GM12878 (cell line): ENCODE measurements around the gene APBB1IP. TPM values are rescaled to one million over a fixed set of nuclear protein-coding genes. Genes with fewer than 3 reads are reported as not detected.
"Not testable (repeated sequence)": the region's sequence is repeated elsewhere in the genome, so short reads cannot be mapped to it uniquely, and the experiment has no call there.

Experiments used
- ATAC-seq: fragments of 200-7000 bp; cut with Tn5 transposase; 3 replicates; pipeline ENCODE4 v1.9.1; 2020; ENCODE audit warnings: mild to moderate bottlenecking, moderate library complexity
- BruUV-seq: library from RNA; stranded (reverse); fragments of 400-500 nt; replicated peaks from 2 replicates; lab custom pipeline; 2021; lab: Mats Ljungman, UMichigan
- CTCF ChIA-PET: fragments of 300-600 bp; sonication (Branson Sonifier 250); formaldehyde crosslinking; extraction: SDS; loops from one replicate; lab custom pipeline; 2021; ENCODE audit warnings: inconsistent platforms; lab: Yijun Ruan, JAX
- POLR2A ChIA-PET: fragments of 350-600 bp; formaldehyde crosslinking; extraction: SDS; loops from one replicate; lab custom pipeline; 2021; ENCODE audit warnings: inconsistent platforms; lab: Charles Lee
- RAD21 ChIA-PET: fragments of 300-600 bp; sonication (Branson Sonifier 250); formaldehyde crosslinking; loops from one replicate; lab custom pipeline; 2023; ENCODE audit warnings: antibody characterized with exemption; ENCODE audit not compliant: unreplicated experiment; lab: Charles Lee
- SMC1A ChIA-PET: fragments of 300-600 bp; sonication (Branson Sonifier 250); formaldehyde crosslinking; loops from one replicate; lab custom pipeline; 2023; ENCODE audit not compliant: unreplicated experiment, uncharacterized antibody; lab: Charles Lee
- DNase-seq: peaks from one replicate; pipeline ENCODE4 v3.0.0-alpha.2; 2011; ENCODE audit warnings: low read depth, low spot score
- FAIRE-seq: peaks from 3 replicates; lab custom pipeline; 2011; peaks lifted over from hg19 to GRCh38; lab: Jason Lieb, UNC
- H2AFZ ChIP-seq: 2 replicates; pipeline ENCODE4 v1.6.0; 2011; ENCODE audit warnings: low read depth, low read length, control low read depth; ENCODE audit not compliant: control insufficient read depth
- H3K27ac ChIP-seq: 2 replicates; pipeline ENCODE4 v1.5.1; 2011; ENCODE audit warnings: control low read depth; ENCODE audit not compliant: control insufficient read depth, insufficient read depth
- H3K27me3 ChIP-seq, 2 experiments: replicated peaks in 1 of 2; 2 replicates each; pipeline versions ENCODE4 v1.6.0 to v1.6.1; 2011; ENCODE audit warnings: low read length in 1 of 2; ENCODE audit not compliant: control insufficient read depth in 2 of 2, insufficient read depth in 2 of 2
- H3K36me3 ChIP-seq, 2 experiments: 2 replicates each; pipeline ENCODE4 v1.5.1; 2011; ENCODE audit warnings: low read length in 1 of 2; ENCODE audit not compliant: control insufficient read depth in 2 of 2, insufficient read depth in 2 of 2
- H3K4me1 ChIP-seq: 2 replicates; pipeline ENCODE4 v1.6.1; 2011; ENCODE audit warnings: mild to moderate bottlenecking, low read length, moderate library complexity, mixed read lengths; ENCODE audit not compliant: control insufficient read depth, insufficient read depth
- H3K4me2 ChIP-seq: 2 replicates; pipeline ENCODE4 v1.6.0; 2011; ENCODE audit warnings: control low read depth; ENCODE audit not compliant: control insufficient read depth, insufficient read depth
- H3K4me3 ChIP-seq: fragments of 200-600 bp; sonication (generic); 2 replicates; pipeline ENCODE4 v1.5.1; 2016
- H3K79me2 ChIP-seq: 2 replicates; pipeline ENCODE4 v1.6.0; 2011; ENCODE audit warnings: low read length; ENCODE audit not compliant: control insufficient read depth, insufficient read depth
- H3K9ac ChIP-seq: 2 replicates; pipeline ENCODE4 v1.8.0; 2011; ENCODE audit warnings: low read length, control low read depth, mixed read lengths; ENCODE audit not compliant: control insufficient read depth, insufficient read depth
- H3K9me3 ChIP-seq: replicated peaks from 3 replicates; pipeline ENCODE4 v1.5.1; 2011; ENCODE audit warnings: mild to moderate bottlenecking, low read length; ENCODE audit not compliant: control insufficient read depth, insufficient read depth
- H4K20me1 ChIP-seq: 2 replicates; pipeline ENCODE4 v1.6.0; 2011; ENCODE audit not compliant: control insufficient read depth, insufficient read depth
- FOS ChIP-seq: IDR thresholded peaks from 3 replicates; pipeline ENCODE4 v1.6.1; 2011; ENCODE audit warnings: borderline replicate concordance; ENCODE audit not compliant: insufficient read length; ENCODE audit errors: extremely low read depth
- KAT2A ChIP-seq: conservative IDR thresholded peaks from 2 replicates; pipeline ENCODE4 v1.6.1; 2011; ENCODE audit warnings: low read depth, low read length; ENCODE audit not compliant: control insufficient read depth
- RBBP5 ChIP-seq: fragments of 200-600 bp; sonication (generic); conservative IDR thresholded peaks from 2 replicates; pipeline ENCODE4 v1.6.1; 2016
- SUZ12 ChIP-seq: fragments of 200-600 bp; sonication (generic); IDR thresholded peaks from one replicate; pipeline ENCODE4 v1.6.1; 2018; ENCODE audit warnings: antibody characterized with exemption, mild to moderate bottlenecking; ENCODE audit not compliant: unreplicated experiment
- ZNF622 ChIP-seq: fragments of 450-650 bp; IDR thresholded peaks from 2 replicates; pipeline ENCODE4 v1.6.1; 2017; ENCODE audit warnings: mild to moderate bottlenecking, inconsistent platforms
- WGBS: methylation state at CpG from one replicate; pipeline ENCODE4 v1.1.6; 2016; ENCODE audit warnings: low lambda C conversion rate; ENCODE audit not compliant: insufficient replicate concordance, insufficient coverage; ENCODE audit errors: missing lambda C conversion rate; 5-methylcytosine and 5-hydroxymethylcytosine counted together
- in situ Hi-C: fragments of 300-500 bp; cut with MboI; formaldehyde crosslinking; loops from 9 replicates; pipeline ENCODE4 v1.14.3; 2018; ENCODE audit warnings: mixed read lengths
- intact Hi-C: fragments of 100-400 bp; cut with micrococcal nuclease; formaldehyde crosslinking; loops from one replicate; pipeline ENCODE4 v1.14.2; 2022; ENCODE audit not compliant: unreplicated experiment
- polyA plus RNA-seq, 11 experiments: library from polyadenylated mRNA; depleted of rRNA in 4 of 11; unstranded in 6 of 11; stranded (reverse) in 5 of 11; fragments of >200 nt; fragmentation: Nextera tagmentation in 4 of 11; fragmentation: Illumina TruSeq in 1 of 11; extraction: Ambion mirVana in 4 of 11; extraction: Trizol in 1 of 11; gene quantifications; 1 replicate in 1 of 11; 2 replicates in 10 of 11; pipeline versions ENCODE4 v1.2.1 to v1.2.3, GENCODE V29; 2011 to 2016; ENCODE audit warnings: inconsistent platforms in 2 of 11, missing spikeins in 2 of 11, low read depth in 1 of 11
- total RNA-seq, 4 experiments: library from RNA; depleted of rRNA in 3 of 4; stranded (reverse); fragments of >200 nt in 3 of 4; fragmentation: Illumina TruSeq in 1 of 4; extraction: Trizol in 1 of 4; gene quantifications; 2 replicates each; pipeline versions ENCODE4 v1.2.1 to v1.2.3, GENCODE V29; 2013 to 2021

Gene APBB1IP
- total and polyA plus RNA-seq, 10 of the 15 experiments (the other 5 are each of a cell fraction or from before 2014, with no cell fraction given) = 7.3 to 67.4 (median 19.9) TPM

- BruUV-seq = no TSS peak
- H3K4me2 ChIP-seq = no peak overlapping the region
- ATAC-seq = peak; percentile 99
- H3K9ac ChIP-seq = no peak overlapping the region
- no peak overlapping the region for H3K4me3 ChIP-seq
- POLR2A ChIA-PET = no interaction called here
- in situ Hi-C loops (no loop called here), intact Hi-C loops (no loop called here)
- no peak overlapping the region for H3K27ac ChIP-seq
- RAD21 ChIA-PET = no interaction called here
- no peak for DNase-seq
- CTCF ChIA-PET = interaction anchor here (0.7 to 1.6 kb wide), 2 partner anchors 23 to 259 kb away, joined by 4 to 6 read pairs; no protein-coding TSS in a partner anchor
- 40% methylated on average over 13 of the region's 19 CpGs for WGBS
- no peaks in the 10 kb centered on the region for H3K27me3 ChIP-seq
- no peaks in the 10 kb centered on the region for H3K4me1 ChIP-seq
- H2AFZ ChIP-seq = no peak overlapping the region
- no peaks in the 10 kb centered on the region for H4K20me1 ChIP-seq
- H3K36me3 ChIP-seq = no peaks in the 10 kb centered on the region
- H3K79me2 ChIP-seq = no peaks in the 10 kb centered on the region
- SMC1A ChIA-PET = interaction anchor here (1.2 kb wide), 1 partner anchor 13 kb away, joined by 5 read pairs; no protein-coding TSS in a partner anchor
- no peaks in the 10 kb centered on the region for H3K9me3 ChIP-seq
- FAIRE-seq = no peak
- no peak for TF ChIP-seq SUZ12
- no peak for TF ChIP-seq KAT2A
- no peak for TF ChIP-seq RBBP5
- no peak for TF ChIP-seq ZNF622
- no peak for TF ChIP-seq FOS
- TF ChIP-seq, all 136 proteins: peak for 0
Measured at GRCh38 chr10:26593896-26594295, 155.8 kb downstream of the APBB1IP start.

- FAIRE-seq, H3K4me2 ChIP-seq, H3K27me3 ChIP-seq, BruUV-seq, H3K9me3 ChIP-seq, POLR2A ChIA-PET, H3K79me2 ChIP-seq, intact Hi-C loops, DNase-seq, RAD21 ChIA-PET, ATAC-seq, H3K27ac ChIP-seq, H3K9ac ChIP-seq, H3K4me3 ChIP-seq, H3K4me1 ChIP-seq, in situ Hi-C loops, H2AFZ ChIP-seq, H3K36me3 ChIP-seq, H4K20me1 ChIP-seq: not testable (repeated sequence)
- 47% methylated on average over 2 of the region's 2 CpGs for WGBS
- CTCF ChIA-PET = interaction anchor here (0.6 to 1.1 kb wide), 3 partner anchors 14 to 279 kb away, joined by 3 to 5 read pairs (median 4); no protein-coding TSS in a partner anchor
- SMC1A ChIA-PET = interaction anchor here (1.4 kb wide), 1 partner anchor 10 kb away, joined by 3 read pairs; no protein-coding TSS in a partner anchor
Measured at GRCh38 chr10:26603283-26603682, 165.1 kb downstream of the APBB1IP start.

GRCh38 chr10:26604320-26605093 is 166.4 kb downstream of the APBB1IP start:
- H3K27me3 ChIP-seq, BruUV-seq, H3K4me3 ChIP-seq, H3K9ac ChIP-seq, H3K4me2 ChIP-seq, POLR2A ChIA-PET, H3K36me3 ChIP-seq, H3K27ac ChIP-seq, H3K4me1 ChIP-seq, RAD21 ChIA-PET, H2AFZ ChIP-seq, FAIRE-seq, intact Hi-C loops, H3K9me3 ChIP-seq, H3K79me2 ChIP-seq, DNase-seq, H4K20me1 ChIP-seq, ATAC-seq: not testable (repeated sequence)
- CTCF ChIA-PET = interaction anchor here (0.6 to 1.2 kb wide), 3 partner anchors 54 to 357 kb away, joined by 3 read pairs; no protein-coding TSS in a partner anchor
- 76% methylated on average over 12 of the region's 13 CpGs for WGBS
- SMC1A ChIA-PET = interaction anchor here (1.4 kb wide), 1 partner anchor 9 kb away, joined by 3 read pairs; no protein-coding TSS in a partner anchor
- in situ Hi-C loops = loop anchor here (5.0 kb wide), 1 partner anchor 278 kb away; no protein-coding TSS in a partner anchor
